Activated naive CD8-positive, alpha-beta T cell treated with anti-CD3 and anti-CD28 coated beads for 36 hours (primary cell): ENCODE measurements around the gene AXL. TPM values are rescaled to one million over a fixed set of nuclear protein-coding genes. Genes with fewer than 3 reads are reported as not detected.
"Not testable (repeated sequence)": the region's sequence is repeated elsewhere in the genome, so short reads cannot be mapped to it uniquely, and the experiment has no call there.

Source experiments
- DNase-seq: peaks from one replicate; pipeline ENCODE4 v3.0.0; 2021
- H3K27ac Mint-ChIP-seq: one replicate; pipeline ENCODE4 v1.8.0; 2022; ENCODE audit warnings: mild to moderate bottlenecking, moderate library complexity, mixed read lengths
- H3K27me3 Mint-ChIP-seq: one replicate; pipeline ENCODE4 v1.8.0; 2022; ENCODE audit warnings: mild to moderate bottlenecking, mixed read lengths
- H3K36me3 Mint-ChIP-seq: one replicate; pipeline ENCODE4 v1.8.0; 2021; ENCODE audit warnings: mild to moderate bottlenecking, mixed read lengths
- H3K4me1 Mint-ChIP-seq: one replicate; pipeline ENCODE4 v1.8.0; 2021; ENCODE audit warnings: mixed read lengths
- H3K4me3 Mint-ChIP-seq: one replicate; pipeline ENCODE4 v1.8.0; 2022; ENCODE audit warnings: mild to moderate bottlenecking, moderate library complexity, mixed read lengths
- H3K9me3 Mint-ChIP-seq: one replicate; pipeline ENCODE4 v1.8.0; 2022; ENCODE audit warnings: mixed read lengths
- total RNA-seq, 2 experiments: library from RNA; stranded (reverse); gene quantifications; one replicate each; pipeline ENCODE4 v1.2.3, GENCODE V29; 2021

The AXL gene
- total RNA-seq, 2 experiments from 2014 or later = 0.41 to 0.42 TPM

GRCh38 chr19:41223431-41224234 is 4.6 kb downstream of the AXL start:
- peak; percentile 12 for DNase-seq
- H3K36me3 Mint-ChIP-seq = peaks cover 1% of the 10 kb centered on the region
- peaks cover 51% of the 10 kb centered on the region for H3K27me3 Mint-ChIP-seq
- H3K4me3 Mint-ChIP-seq = no peak overlapping the region
- H3K9me3 Mint-ChIP-seq = no peaks in the 10 kb centered on the region
- peaks cover 23% of the 10 kb centered on the region for H3K4me1 Mint-ChIP-seq
- H3K27ac Mint-ChIP-seq = peak overlapping the region; percentile 8

GRCh38 chr19:41224632-41225031 is 5.6 kb downstream of the AXL start:
- H3K4me3 Mint-ChIP-seq = no peak overlapping the region
- H3K9me3 Mint-ChIP-seq = no peaks in the 10 kb centered on the region
- DNase-seq = no peak
- peaks cover 42% of the 10 kb centered on the region for H3K27me3 Mint-ChIP-seq
- peaks cover 1% of the 10 kb centered on the region for H3K36me3 Mint-ChIP-seq
- no peak overlapping the region for H3K27ac Mint-ChIP-seq
- H3K4me1 Mint-ChIP-seq = peaks cover 23% of the 10 kb centered on the region

- H3K27me3 Mint-ChIP-seq = peaks cover 34% of the 10 kb centered on the region
- DNase-seq = peak; percentile 30
- no peaks in the 10 kb centered on the region for H3K9me3 Mint-ChIP-seq
- H3K4me3 Mint-ChIP-seq = peak overlapping the region; percentile 75
- peaks cover 20% of the 10 kb centered on the region for H3K4me1 Mint-ChIP-seq
- peaks cover 1% of the 10 kb centered on the region for H3K36me3 Mint-ChIP-seq
- peak overlapping the region; percentile 82 for H3K27ac Mint-ChIP-seq
Observed at GRCh38 chr19:41225238-41226052, 6.4 kb downstream of the AXL start.

GRCh38 chr19:41226053-41226873 is 7.2 kb downstream of the AXL start:
- H3K36me3 Mint-ChIP-seq = peaks cover 1% of the 10 kb centered on the region
- peak overlapping the region; percentile 68 for H3K27ac Mint-ChIP-seq
- peaks cover 20% of the 10 kb centered on the region for H3K4me1 Mint-ChIP-seq
- H3K27me3 Mint-ChIP-seq = peaks cover 25% of the 10 kb centered on the region
- H3K4me3 Mint-ChIP-seq = peak overlapping the region; percentile 78
- H3K9me3 Mint-ChIP-seq = no peaks in the 10 kb centered on the region
- peak; percentile 44 for DNase-seq

GRCh38 chr19:41226874-41227390 is 7.9 kb downstream of the AXL start:
- no peak for DNase-seq
- Mint-ChIP-seq H3K4me1 (peaks cover 20% of the 10 kb centered on the region), H3K27ac (peak overlapping the region; percentile 68), H3K4me3 (peak overlapping the region; percentile 78), H3K9me3 (no peaks in the 10 kb centered on the region), H3K27me3 (peaks cover 22% of the 10 kb centered on the region), H3K36me3 (peaks cover 1% of the 10 kb centered on the region)

GRCh38 chr19:41228486-41228885 is 9.5 kb downstream of the AXL start:
- Mint-ChIP-seq H3K4me1 (peaks cover 20% of the 10 kb centered on the region), H3K9me3 (no peaks in the 10 kb centered on the region), H3K27ac (no peak overlapping the region), H3K36me3 (peaks cover 1% of the 10 kb centered on the region), H3K4me3 (no peak overlapping the region), H3K27me3 (peaks cover 9% of the 10 kb centered on the region)
- no peak for DNase-seq

- not testable (repeated sequence) for H3K27ac Mint-ChIP-seq, H3K36me3 Mint-ChIP-seq, H3K27me3 Mint-ChIP-seq, H3K9me3 Mint-ChIP-seq, H3K4me3 Mint-ChIP-seq, DNase-seq
- H3K4me1 Mint-ChIP-seq = peaks cover 15% of the 10 kb centered on the region
Observed at GRCh38 chr19:41229338-41229737, 10.3 kb downstream of the AXL start.

- Mint-ChIP-seq H3K27me3 (peaks cover 8% of the 10 kb centered on the region), H3K4me3 (no peak overlapping the region), H3K27ac (no peak overlapping the region), H3K36me3 (peaks cover 1% of the 10 kb centered on the region), H3K9me3 (no peaks in the 10 kb centered on the region), H3K4me1 (peaks cover 15% of the 10 kb centered on the region)
- no peak for DNase-seq
Observed at GRCh38 chr19:41230067-41230857, 11.2 kb downstream of the AXL start.

- Mint-ChIP-seq H3K9me3 (no peaks in the 10 kb centered on the region), H3K4me1 (peaks cover 1% of the 10 kb centered on the region), H3K27ac (no peak overlapping the region), H3K36me3 (no peaks in the 10 kb centered on the region), H3K27me3 (peaks cover 3% of the 10 kb centered on the region), H3K4me3 (no peak overlapping the region)
- DNase-seq = no peak
Observed at GRCh38 chr19:41232686-41233085, 13.7 kb downstream of the AXL start.

- Mint-ChIP-seq H3K4me3 (no peak overlapping the region), H3K4me1 (no peaks in the 10 kb centered on the region)
- DNase-seq = no peak
Observed at GRCh38 chr19:41233748-41234240, 14.8 kb downstream of the AXL start.

GRCh38 chr19:41234512-41235168 is 15.6 kb downstream of the AXL start:
- Mint-ChIP-seq H3K9me3 (no peaks in the 10 kb centered on the region), H3K4me3 (no peak overlapping the region), H3K27ac (no peak overlapping the region), H3K27me3 (peaks cover 4% of the 10 kb centered on the region), H3K4me1 (no peaks in the 10 kb centered on the region), H3K36me3 (no peaks in the 10 kb centered on the region)
- DNase-seq = no peak

More at GRCh38 chr19:41233748-41234240, 14.8 kb downstream of the AXL start:
- Mint-ChIP-seq H3K27me3 (no peaks in the 10 kb centered on the region), H3K9me3 (no peaks in the 10 kb centered on the region), H3K27ac (no peak overlapping the region), H3K36me3 (no peaks in the 10 kb centered on the region)

- H3K36me3 Mint-ChIP-seq = no peaks in the 10 kb centered on the region
- peaks cover 4% of the 10 kb centered on the region for H3K27me3 Mint-ChIP-seq
- H3K4me1 Mint-ChIP-seq = no peaks in the 10 kb centered on the region
- H3K9me3 Mint-ChIP-seq = no peaks in the 10 kb centered on the region
- no peak overlapping the region for H3K4me3 Mint-ChIP-seq
- no peak overlapping the region for H3K27ac Mint-ChIP-seq
- DNase-seq = no peak
Observed at GRCh38 chr19:41235480-41235879, 16.5 kb downstream of the AXL start.

- H3K9me3 Mint-ChIP-seq = no peaks in the 10 kb centered on the region
- DNase-seq = no peak
- H3K27ac Mint-ChIP-seq = no peak overlapping the region
- no peaks in the 10 kb centered on the region for H3K36me3 Mint-ChIP-seq
- H3K27me3 Mint-ChIP-seq = peaks cover 4% of the 10 kb centered on the region
- H3K4me1 Mint-ChIP-seq = no peaks in the 10 kb centered on the region
- H3K4me3 Mint-ChIP-seq = no peak overlapping the region
Observed at GRCh38 chr19:41238244-41238643, 19.2 kb downstream of the AXL start.
